Upper lobe of left lung (tissue), 6 donors: ENCODE measurements around the gene METRN. TPM values are rescaled to one million over a fixed set of nuclear protein-coding genes. Genes with fewer than 3 reads are reported as not detected.
A peak's percentile ranks its signal among the peaks of the same experiment; 100 is the strongest.

Experiments used
- ATAC-seq, 2 donors: fragments of 200-7000 bp; cut with Tn5 transposase; one replicate each; pipeline ENCODE4 v1.9.1; 2022; ENCODE audit warnings: mild to moderate bottlenecking in 2 of 2, moderate library complexity in 2 of 2; ENCODE audit not compliant: low FRiP score in 2 of 2
- DNase-seq, 2 donors: peaks; one replicate each; pipeline ENCODE4 v3.0.0-alpha.2; 2019 to 2020
- H3K27ac ChIP-seq, 4 donors: fragments of 200-600 bp; sonication (generic); one replicate each; pipeline ENCODE4 v1.5.1; 2016 to 2019
- H3K27me3 ChIP-seq, 4 donors: fragments of 200-600 bp; sonication (generic); one replicate each; pipeline ENCODE4 v1.5.1; 2017 to 2019
- H3K36me3 ChIP-seq, 4 donors: fragments of 200-600 bp; sonication (generic); one replicate each; pipeline ENCODE4 v1.5.1; 2016 to 2019
- H3K4me1 ChIP-seq, 4 donors: fragments of 200-600 bp; sonication (generic); one replicate each; pipeline ENCODE4 v1.5.1; 2018 to 2019
- H3K4me3 ChIP-seq, 4 donors: fragments of 200-600 bp; sonication (generic); one replicate each; pipeline ENCODE4 v1.5.1; 2017 to 2019; ENCODE audit warnings: mild to moderate bottlenecking in 2 of 4, moderate library complexity in 1 of 4
- H3K9me3 ChIP-seq, 4 donors: fragments of 200-600 bp; sonication (generic); one replicate each; pipeline ENCODE4 v1.5.1; 2018 to 2019
- EP300 ChIP-seq, 4 donors: sonication (generic); formaldehyde crosslinking; IDR thresholded peaks; one replicate each; pipeline ENCODE4 v1.5.1; 2017; ENCODE audit warnings: antibody characterized with exemption in 4 of 4, control low read depth in 2 of 4
- POLR2A ChIP-seq, 4 donors: fragments of 450-650 bp; IDR thresholded peaks; one replicate each; pipeline ENCODE4 v1.5.1; 2016 to 2017; ENCODE audit warnings: antibody characterized with exemption in 4 of 4, mild to moderate bottlenecking in 2 of 4
- POLR2AphosphoS5 ChIP-seq, 2 donors: sonication (generic); formaldehyde crosslinking; IDR thresholded peaks; one replicate each; pipeline ENCODE4 v1.5.1; 2017; ENCODE audit warnings: antibody characterized with exemption in 2 of 2
- WGBS, 2 donors: methylation state at CpG; one replicate each; pipeline ENCODE4 v1.1.5; 2017 to 2018; 5-methylcytosine and 5-hydroxymethylcytosine counted together
- total RNA-seq, 6 donors: library from RNA; depleted of rRNA in 4 of 6; stranded (reverse); fragments of >200 nt in 4 of 6; gene quantifications; one replicate each; pipeline versions ENCODE4 v1.1.0 to v1.2.1, GENCODE V29; 2016 to 2021
- TF ChIP-seq, protein P1 (sequence below), 6 experiments: fragments of 450-650 bp in 4 of 6; fragments of 200-600 bp in 2 of 6; sonication (generic) in 2 of 6; IDR thresholded peaks; one replicate each; pipeline ENCODE4 v1.5.1; 2016 to 2019; ENCODE audit warnings: antibody characterized with exemption in 6 of 6
- donor health status: DM: no; HTN: no; CAD: no; lungs with moderate emphysema.
- donor health status: DM: no; HTN: yes; CAD: no; lungs with severe emphysema.

The METRN gene
- total RNA-seq, 6 donors from 2014 or later: 22.0 to 56.0 (median 40.8) TPM

DNA sequence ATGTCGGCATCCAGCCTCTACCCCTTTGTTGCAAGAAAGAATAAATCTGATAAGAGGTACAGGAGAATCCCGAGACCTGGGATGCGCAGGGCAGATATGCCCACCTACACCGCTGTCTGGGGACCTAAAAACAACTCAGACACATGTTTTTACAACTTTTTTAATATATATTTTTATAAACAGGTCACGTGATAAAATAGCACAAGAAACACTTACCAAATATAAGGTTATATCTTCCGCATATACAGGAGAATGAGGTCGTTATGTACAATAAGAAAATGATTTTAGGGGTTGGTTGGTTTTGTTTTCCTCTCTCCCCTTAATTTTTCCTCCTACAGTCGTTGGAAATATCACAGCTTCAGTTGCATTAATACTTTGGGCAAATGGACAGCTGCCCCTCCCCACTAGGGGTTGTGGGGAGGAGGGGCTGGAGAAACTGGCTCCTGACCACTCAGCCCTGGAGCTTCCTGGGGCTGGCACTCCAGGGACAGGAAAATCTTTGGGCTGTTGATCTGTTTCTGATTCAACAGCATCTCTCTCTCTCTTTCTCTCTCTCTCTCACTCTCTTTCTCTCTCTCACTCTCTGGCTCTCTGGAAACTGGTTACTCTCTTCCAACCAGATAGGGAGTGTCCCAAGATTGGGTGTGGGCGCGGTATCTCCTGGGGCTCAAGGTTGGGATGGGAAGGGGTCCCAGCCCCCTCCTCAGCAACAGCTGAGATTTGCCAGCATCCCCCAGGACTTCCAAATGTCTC is 22.4 kb upstream of the METRN start:
- no peak for DNase-seq
- Histone ChIP-seq H3K36me3 (peaks cover 0 to under 1% (median 0%) of the 10 kb centered on the region in 4 donors), H3K4me1 (peaks cover 36 to 54% (median 48%) of the 10 kb centered on the region in 4 donors), H3K27me3 (peaks cover 0 to 41% (median 25%) of the 10 kb centered on the region in 4 donors), H3K27ac (no peak overlapping the region), H3K9me3 (no peaks in the 10 kb centered on the region), H3K4me3 (no peak overlapping the region)
- no peak for TF ChIP-seq POLR2AphosphoS5 (IDR thresholded peaks at IDR 0.05)
- TF ChIP-seq POLR2A (IDR thresholded peaks at IDR 0.05): no peak
- WGBS, 2 donors: 66 to 67% methylated on average over 10 of the region's 10 CpGs
- ATAC-seq: no peak

DNA sequence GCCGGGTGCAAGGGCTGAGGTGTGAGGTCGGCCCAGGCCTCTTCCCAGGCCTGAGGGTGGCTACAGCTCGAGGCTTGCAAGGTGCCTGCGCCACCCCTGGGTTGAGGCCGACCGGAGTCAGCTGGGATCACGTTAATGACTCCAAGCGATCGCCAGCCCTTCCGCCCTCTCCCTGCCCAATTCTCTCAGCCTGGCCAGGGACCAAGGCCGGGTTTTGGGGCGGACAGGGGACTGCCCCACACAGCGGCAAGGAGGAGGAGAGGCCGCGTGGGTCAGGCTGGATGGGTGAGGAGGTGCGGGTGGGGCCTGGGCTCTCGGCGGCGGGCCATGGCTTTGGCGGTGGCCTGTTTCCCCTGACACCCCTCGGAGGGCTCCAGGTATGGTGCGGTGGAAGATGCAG is 21.6 kb upstream of the METRN start:
- ATAC-seq (no peak), DNase-seq (peak in 1 of 2 donors; percentile 77)
- no peak for TF ChIP-seq EP300 (IDR thresholded peaks at IDR 0.05)
- no peak for TF ChIP-seq POLR2A (IDR thresholded peaks at IDR 0.05)
- TF ChIP-seq, protein P1, sequence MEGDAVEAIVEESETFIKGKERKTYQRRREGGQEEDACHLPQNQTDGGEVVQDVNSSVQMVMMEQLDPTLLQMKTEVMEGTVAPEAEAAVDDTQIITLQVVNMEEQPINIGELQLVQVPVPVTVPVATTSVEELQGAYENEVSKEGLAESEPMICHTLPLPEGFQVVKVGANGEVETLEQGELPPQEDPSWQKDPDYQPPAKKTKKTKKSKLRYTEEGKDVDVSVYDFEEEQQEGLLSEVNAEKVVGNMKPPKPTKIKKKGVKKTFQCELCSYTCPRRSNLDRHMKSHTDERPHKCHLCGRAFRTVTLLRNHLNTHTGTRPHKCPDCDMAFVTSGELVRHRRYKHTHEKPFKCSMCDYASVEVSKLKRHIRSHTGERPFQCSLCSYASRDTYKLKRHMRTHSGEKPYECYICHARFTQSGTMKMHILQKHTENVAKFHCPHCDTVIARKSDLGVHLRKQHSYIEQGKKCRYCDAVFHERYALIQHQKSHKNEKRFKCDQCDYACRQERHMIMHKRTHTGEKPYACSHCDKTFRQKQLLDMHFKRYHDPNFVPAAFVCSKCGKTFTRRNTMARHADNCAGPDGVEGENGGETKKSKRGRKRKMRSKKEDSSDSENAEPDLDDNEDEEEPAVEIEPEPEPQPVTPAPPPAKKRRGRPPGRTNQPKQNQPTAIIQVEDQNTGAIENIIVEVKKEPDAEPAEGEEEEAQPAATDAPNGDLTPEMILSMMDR (IDR thresholded peaks at IDR 0.05): no peak
- TF ChIP-seq POLR2AphosphoS5 (IDR thresholded peaks at IDR 0.05): no peak
- peaks cover 36 to 52% (median 47%) of the 10 kb centered on the region in 4 donors for H3K4me1 ChIP-seq
- H3K9me3 ChIP-seq: no peaks in the 10 kb centered on the region
- peaks cover 0 to 41% (median 25%) of the 10 kb centered on the region in 4 donors for H3K27me3 ChIP-seq
- 37 to 47% methylated on average over 12 to 22 of the region's 22 CpGs for WGBS, 2 donors
- H3K27ac ChIP-seq: no peak overlapping the region
- H3K36me3 ChIP-seq: no peaks in the 10 kb centered on the region
- no peak overlapping the region for H3K4me3 ChIP-seq

DNA sequence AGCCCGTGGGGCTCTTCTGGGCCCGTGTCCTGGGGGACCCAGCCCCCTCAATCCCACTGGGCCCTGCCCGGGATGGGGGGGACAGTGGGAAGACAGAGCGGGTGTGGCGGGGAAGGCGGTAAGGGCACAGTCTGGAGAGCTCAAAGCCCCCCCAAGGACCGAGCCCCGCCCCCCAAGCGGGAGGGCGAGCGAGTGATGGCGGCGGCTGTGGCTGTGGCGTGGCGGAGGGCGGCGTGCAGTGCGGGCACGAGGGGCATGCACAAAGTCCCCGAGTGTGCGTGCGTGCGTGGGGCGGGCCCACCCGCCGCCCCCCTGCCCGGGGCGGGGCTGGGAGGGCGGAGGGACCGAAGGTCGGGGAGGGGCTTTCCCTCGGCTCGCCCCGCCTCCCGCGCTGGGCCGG is 21.2 kb upstream of the METRN start:
- H3K9me3 ChIP-seq: no peaks in the 10 kb centered on the region
- peaks cover 0 to 41% (median 25%) of the 10 kb centered on the region in 4 donors for H3K27me3 ChIP-seq
- 9 to 24% methylated on average over 10 to 25 of the region's 37 CpGs for whole genome bisulfite sequencing, 2 donors
- no peaks in the 10 kb centered on the region for H3K36me3 ChIP-seq
- peak overlapping the region in 1 of 4 donors; percentile 47 for H3K4me3 ChIP-seq
- TF ChIP-seq EP300 (IDR thresholded peaks at IDR 0.05) (no peak), POLR2A (IDR thresholded peaks at IDR 0.05) (no peak), POLR2AphosphoS5 (IDR thresholded peaks at IDR 0.05) (no peak)
- TF ChIP-seq, protein P1 (IDR thresholded peaks at IDR 0.05): no peak
- ATAC-seq: no peak
- H3K27ac ChIP-seq: no peak overlapping the region
- H3K4me1 ChIP-seq: peaks cover 33 to 48% (median 44%) of the 10 kb centered on the region in 4 donors
- DNase-seq: peak in 1 of 2 donors; percentile 76

DNA sequence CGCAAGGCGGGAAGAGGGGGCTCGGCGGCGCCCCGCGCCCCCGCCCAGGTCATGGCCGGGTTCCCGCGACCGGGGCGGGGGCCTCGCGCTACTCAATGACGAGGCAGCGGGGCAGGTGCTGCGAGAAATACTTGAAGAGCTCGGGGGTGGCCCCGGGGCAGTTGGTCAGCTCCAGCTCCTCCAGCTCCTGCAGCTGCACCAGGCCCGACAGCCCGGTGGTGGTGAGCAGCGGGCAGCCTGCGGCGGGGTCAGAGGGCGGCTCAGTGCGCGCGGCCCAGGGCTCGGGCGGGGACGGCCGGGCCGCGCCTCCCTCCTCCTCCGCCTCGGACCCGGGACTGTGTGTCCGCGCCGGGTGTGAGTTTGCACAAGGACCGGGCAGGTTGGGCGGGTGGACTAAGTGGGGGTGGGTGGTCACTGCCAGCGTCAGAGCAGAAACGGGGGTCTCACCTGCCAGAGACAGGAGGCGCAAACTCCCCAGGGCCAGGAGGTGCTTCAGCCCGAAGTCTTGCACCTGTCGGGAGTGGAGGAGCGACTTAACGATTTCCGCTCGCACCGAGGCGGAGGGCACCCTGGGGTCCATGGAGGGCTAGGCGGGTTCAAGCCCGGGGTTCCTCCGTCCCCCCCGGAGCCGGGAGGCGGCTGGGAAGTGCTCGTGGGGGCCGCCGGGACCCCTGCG is 20.6 kb upstream of the METRN start:
- peak overlapping the region in 3 of 4 donors; percentile 27 to 47 (median 47) for H3K4me3 ChIP-seq
- DNase-seq: peak in 1 of 2 donors; percentile 81
- no peaks in the 10 kb centered on the region for H3K9me3 ChIP-seq
- H3K27ac ChIP-seq: peak overlapping the region in 1 of 4 donors; percentile 30
- 6% methylated on average over 33 of the region's 64 CpGs; no CpG with 5 or more reads in 1 of the 2 donors for WGBS, 2 donors
- H3K27me3 ChIP-seq: peaks cover 0 to 41% (median 25%) of the 10 kb centered on the region in 4 donors
- no peak for ATAC-seq
- H3K4me1 ChIP-seq: peaks cover 27 to 42% (median 38%) of the 10 kb centered on the region in 4 donors
- no peak for TF ChIP-seq POLR2A (IDR thresholded peaks at IDR 0.05)
- TF ChIP-seq POLR2AphosphoS5 (IDR thresholded peaks at IDR 0.05): no peak
- TF ChIP-seq, protein P1 (IDR thresholded peaks at IDR 0.05): no peak
- TF ChIP-seq EP300 (IDR thresholded peaks at IDR 0.05): no peak
- H3K36me3 ChIP-seq: no peaks in the 10 kb centered on the region

DNA sequence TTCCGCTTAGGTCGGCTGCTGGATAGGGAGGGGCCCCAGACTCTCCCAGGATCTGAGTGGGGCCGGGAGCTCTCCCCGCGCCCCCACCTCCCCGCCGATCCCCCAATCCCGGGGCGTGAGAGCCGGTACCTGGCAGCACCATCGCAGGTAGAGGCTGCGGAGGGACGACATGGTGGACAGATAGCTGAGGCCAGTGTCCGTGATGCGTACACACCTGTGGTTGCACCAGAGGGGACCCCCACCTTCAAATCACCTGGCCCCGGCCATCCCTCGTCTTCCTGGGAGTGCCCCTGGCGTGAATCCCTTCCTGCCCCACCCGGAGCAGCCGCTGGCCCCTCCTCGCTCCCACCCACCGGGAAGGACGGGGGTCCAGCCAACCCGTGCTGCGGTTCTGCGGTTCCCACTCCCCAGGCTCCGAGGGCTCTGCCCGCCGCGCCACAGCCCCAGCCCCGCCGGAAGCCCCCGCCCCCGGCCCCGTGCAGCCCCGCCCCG is 20.0 kb upstream of the METRN start:
- peaks cover 23 to 37% (median 32%) of the 10 kb centered on the region in 4 donors for H3K4me1 ChIP-seq
- TF ChIP-seq POLR2A (IDR thresholded peaks at IDR 0.05) (no peak), EP300 (IDR thresholded peaks at IDR 0.05) (no peak), POLR2AphosphoS5 (IDR thresholded peaks at IDR 0.05) (no peak)
- TF ChIP-seq, protein P1 (IDR thresholded peaks at IDR 0.05): no peak
- peak overlapping the region in 1 of 4 donors; percentile 30 for H3K27ac ChIP-seq
- ATAC-seq (no peak), DNase-seq (no peak)
- WGBS, 2 donors: 0% methylated on average over 18 of the region's 37 CpGs; no CpG with 5 or more reads in 1 of the 2 donors
- peaks cover 0 to 45% (median 26%) of the 10 kb centered on the region in 4 donors for H3K27me3 ChIP-seq
- peak overlapping the region in 3 of 4 donors; percentile 27 to 47 (median 47) for H3K4me3 ChIP-seq
- no peaks in the 10 kb centered on the region for H3K36me3 ChIP-seq
- H3K9me3 ChIP-seq: no peaks in the 10 kb centered on the region
